ENCODE data around the gene STAT4.

DNA sequence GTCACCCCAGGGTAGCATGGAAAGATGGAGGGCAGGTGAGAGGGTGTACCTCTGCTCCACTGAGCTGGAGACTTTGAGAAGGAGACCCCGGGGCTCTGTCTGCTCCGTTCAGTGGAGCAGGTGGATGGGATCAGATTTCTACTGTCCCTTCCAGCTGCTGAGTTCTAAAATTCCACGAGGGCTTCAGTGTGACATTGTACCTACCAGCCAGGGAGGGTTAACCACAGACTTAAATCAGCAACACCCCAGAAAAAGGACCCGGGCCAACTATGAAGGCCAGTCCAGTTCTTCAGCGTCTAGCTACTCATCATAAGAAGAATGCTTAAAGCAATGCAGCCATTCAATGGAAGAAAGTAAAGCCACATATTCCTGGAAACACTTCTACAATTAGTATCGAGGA is 160.7 kb downstream of the STAT4 start:
- TF ChIP-seq, protein P1, sequence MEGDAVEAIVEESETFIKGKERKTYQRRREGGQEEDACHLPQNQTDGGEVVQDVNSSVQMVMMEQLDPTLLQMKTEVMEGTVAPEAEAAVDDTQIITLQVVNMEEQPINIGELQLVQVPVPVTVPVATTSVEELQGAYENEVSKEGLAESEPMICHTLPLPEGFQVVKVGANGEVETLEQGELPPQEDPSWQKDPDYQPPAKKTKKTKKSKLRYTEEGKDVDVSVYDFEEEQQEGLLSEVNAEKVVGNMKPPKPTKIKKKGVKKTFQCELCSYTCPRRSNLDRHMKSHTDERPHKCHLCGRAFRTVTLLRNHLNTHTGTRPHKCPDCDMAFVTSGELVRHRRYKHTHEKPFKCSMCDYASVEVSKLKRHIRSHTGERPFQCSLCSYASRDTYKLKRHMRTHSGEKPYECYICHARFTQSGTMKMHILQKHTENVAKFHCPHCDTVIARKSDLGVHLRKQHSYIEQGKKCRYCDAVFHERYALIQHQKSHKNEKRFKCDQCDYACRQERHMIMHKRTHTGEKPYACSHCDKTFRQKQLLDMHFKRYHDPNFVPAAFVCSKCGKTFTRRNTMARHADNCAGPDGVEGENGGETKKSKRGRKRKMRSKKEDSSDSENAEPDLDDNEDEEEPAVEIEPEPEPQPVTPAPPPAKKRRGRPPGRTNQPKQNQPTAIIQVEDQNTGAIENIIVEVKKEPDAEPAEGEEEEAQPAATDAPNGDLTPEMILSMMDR (IDR thresholded peaks at IDR 0.05) = no peak
- no peak for TF ChIP-seq POLR2A (IDR thresholded peaks at IDR 0.05)
